ENCODE results near the gene FGF3. TPM values are rescaled to one million over a fixed set of nuclear protein-coding genes. Genes with fewer than 3 reads are reported as not detected.

Gene FGF3
- total and polyA plus RNA-seq, 2 experiments from 2014 or later, result 0.77 TPM; not detected in 1

DNA sequence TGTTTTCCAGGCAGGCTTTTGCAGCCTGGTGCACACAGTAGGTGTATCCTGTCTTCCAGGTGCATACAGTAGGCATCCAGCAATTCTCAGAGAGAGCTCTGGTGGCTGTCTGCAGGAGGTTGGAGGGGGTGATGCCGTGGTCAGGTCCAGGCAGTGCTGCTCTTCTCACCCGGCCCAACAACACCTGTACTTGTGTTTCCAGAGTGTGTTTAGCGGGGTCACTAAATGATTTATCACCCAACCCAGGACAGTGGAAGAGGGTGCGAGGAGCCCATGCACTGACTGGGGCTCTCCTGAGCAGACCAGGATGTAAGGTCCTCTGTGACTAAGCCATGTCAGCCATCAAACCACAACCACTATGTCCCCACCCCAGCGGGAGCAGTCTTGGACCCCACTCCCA is 18.6 kb upstream of the FGF3 start:
- H3K9me3 ChIP-seq (ENCODE audit: low read depth), result no peaks in the 10 kb centered on the region
- H3K27ac ChIP-seq, result no peak overlapping the region
- no peak for DNase-seq (ENCODE audit: low read depth in 1 of 2, low spot score in 1 of 2)
- H3K4me1 ChIP-seq (ENCODE audit: low read depth), result no peaks in the 10 kb centered on the region
- no peaks in the 10 kb centered on the region for H3K27me3 ChIP-seq
- TF ChIP-seq, protein P1, sequence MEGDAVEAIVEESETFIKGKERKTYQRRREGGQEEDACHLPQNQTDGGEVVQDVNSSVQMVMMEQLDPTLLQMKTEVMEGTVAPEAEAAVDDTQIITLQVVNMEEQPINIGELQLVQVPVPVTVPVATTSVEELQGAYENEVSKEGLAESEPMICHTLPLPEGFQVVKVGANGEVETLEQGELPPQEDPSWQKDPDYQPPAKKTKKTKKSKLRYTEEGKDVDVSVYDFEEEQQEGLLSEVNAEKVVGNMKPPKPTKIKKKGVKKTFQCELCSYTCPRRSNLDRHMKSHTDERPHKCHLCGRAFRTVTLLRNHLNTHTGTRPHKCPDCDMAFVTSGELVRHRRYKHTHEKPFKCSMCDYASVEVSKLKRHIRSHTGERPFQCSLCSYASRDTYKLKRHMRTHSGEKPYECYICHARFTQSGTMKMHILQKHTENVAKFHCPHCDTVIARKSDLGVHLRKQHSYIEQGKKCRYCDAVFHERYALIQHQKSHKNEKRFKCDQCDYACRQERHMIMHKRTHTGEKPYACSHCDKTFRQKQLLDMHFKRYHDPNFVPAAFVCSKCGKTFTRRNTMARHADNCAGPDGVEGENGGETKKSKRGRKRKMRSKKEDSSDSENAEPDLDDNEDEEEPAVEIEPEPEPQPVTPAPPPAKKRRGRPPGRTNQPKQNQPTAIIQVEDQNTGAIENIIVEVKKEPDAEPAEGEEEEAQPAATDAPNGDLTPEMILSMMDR (IDR thresholded peaks at IDR 0.05; ENCODE audit: low read depth, low read length), result no peak
- H3K36me3 ChIP-seq, result no peaks in the 10 kb centered on the region
- H3K4me3 ChIP-seq, result no peak overlapping the region

DNA sequence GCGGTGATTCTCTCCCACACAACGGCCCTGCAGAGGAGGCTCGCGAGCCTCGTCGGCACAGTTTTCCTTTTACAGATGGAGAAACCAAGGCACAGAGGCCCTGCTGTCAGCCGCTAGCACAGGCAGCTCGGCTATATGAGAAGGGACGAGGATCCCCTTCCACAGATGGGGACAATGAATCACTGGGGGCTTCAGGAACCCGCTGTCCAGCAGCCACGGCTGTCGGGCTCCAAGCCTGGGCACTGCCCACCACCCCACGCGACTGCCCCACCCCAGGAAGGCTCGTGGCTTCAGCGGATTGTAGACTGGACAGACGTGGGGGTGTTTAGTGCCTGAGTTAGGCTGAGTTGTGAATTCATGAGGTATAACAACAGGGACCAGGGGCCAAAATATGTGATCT is 17.2 kb upstream of the FGF3 start:
- H3K27me3 ChIP-seq, result no peaks in the 10 kb centered on the region
- no peaks in the 10 kb centered on the region for H3K9me3 ChIP-seq (ENCODE audit: low read depth)
- no peak overlapping the region for H3K27ac ChIP-seq
- no peaks in the 10 kb centered on the region for H3K36me3 ChIP-seq
- TF ChIP-seq, protein P1 (IDR thresholded peaks at IDR 0.05; ENCODE audit: low read depth, low read length), result no peak
- H3K4me1 ChIP-seq (ENCODE audit: low read depth), result no peaks in the 10 kb centered on the region
- H3K4me3 ChIP-seq, result no peak overlapping the region
- no peak for DNase-seq (ENCODE audit: low read depth in 1 of 2, low spot score in 1 of 2)

DNA sequence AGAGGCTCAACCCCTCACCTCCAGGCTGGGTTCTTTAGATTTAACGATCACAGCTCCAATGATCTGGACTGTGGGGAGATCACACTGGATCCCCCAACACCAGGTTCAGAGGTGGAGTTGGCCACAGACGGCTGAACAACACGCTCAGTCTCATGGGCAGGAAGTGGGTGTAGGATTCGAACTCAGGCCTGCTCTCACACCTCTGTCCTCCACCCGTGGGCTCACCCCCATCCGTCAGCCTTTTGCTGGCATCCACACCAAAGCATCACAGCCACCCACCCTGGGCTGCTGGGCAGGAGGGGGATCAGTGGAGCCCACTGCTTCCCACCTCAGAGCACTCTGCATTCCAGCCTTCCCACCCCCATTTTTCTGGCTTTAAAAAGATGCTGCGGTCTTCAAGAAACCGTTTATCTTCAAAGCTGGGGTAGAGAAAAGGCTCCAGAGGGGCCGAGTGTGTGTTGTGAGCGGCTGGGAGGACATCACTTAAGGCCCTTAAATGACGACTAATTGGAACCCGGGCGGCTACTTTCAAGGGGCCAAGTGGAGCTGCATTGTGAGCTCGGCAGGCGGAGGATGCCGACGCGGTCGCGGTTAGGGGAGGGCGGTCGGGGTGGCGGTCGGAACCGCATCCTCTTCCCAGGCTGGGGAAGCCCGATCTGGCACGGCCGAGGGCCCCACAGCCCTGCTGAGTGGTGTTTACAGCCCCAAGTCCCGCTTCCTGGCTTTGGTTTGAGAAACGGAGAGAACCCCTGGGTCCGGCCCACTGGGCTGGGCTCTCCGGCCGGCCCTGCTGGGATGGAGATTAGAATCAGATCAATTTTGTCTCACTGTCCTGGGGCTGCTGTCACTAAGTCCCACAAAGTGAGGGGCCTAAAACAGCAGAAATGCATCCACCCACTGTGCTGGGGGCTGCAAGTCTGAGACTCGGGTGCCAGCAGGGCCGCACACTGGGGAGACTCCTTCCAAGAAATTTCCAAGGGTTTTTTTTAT is 15.9 kb upstream of the FGF3 start:
- Histone ChIP-seq H3K36me3 (no peaks in the 10 kb centered on the region), H3K27ac (no peak overlapping the region), H3K4me1 (ENCODE audit: low read depth) (no peaks in the 10 kb centered on the region), H3K4me3 (no peak overlapping the region), H3K27me3 (no peaks in the 10 kb centered on the region), H3K9me3 (ENCODE audit: low read depth) (no peaks in the 10 kb centered on the region)
- peak in 1 of 2 donors; percentile 11 for DNase-seq (ENCODE audit: low read depth in 1 of 2, low spot score in 1 of 2)
- TF ChIP-seq, protein P1 (IDR thresholded peaks at IDR 0.05; ENCODE audit: low read depth, low read length), result no peak

DNA sequence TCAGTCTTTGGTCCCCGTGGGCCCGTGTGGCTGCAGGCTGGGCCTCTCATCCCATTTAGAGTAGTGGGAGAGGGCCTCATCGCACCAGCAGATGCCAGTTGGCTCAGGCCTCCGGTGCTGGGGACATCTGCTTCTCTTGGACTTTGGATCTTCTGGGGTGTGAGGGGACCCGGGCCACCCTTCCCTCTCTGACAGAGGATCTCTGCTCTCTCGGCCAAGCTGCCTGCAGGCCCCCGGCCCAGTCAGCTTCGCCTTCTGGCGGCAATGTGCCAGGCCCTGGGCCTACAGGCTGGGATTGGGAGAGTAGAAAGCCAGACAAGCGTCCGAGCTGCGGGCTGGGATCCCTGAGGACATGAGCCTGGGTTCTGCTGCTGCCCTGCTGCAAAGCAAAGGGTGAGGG is 15.0 kb upstream of the FGF3 start:
- no peak for DNase-seq (ENCODE audit: low read depth in 1 of 2, low spot score in 1 of 2)
- TF ChIP-seq, protein P1 (IDR thresholded peaks at IDR 0.05; ENCODE audit: low read depth, low read length), result no peak
- Histone ChIP-seq H3K27ac (no peak overlapping the region), H3K9me3 (ENCODE audit: low read depth) (no peaks in the 10 kb centered on the region), H3K27me3 (no peaks in the 10 kb centered on the region), H3K36me3 (no peaks in the 10 kb centered on the region), H3K4me1 (ENCODE audit: low read depth) (no peaks in the 10 kb centered on the region), H3K4me3 (no peak overlapping the region)

DNA sequence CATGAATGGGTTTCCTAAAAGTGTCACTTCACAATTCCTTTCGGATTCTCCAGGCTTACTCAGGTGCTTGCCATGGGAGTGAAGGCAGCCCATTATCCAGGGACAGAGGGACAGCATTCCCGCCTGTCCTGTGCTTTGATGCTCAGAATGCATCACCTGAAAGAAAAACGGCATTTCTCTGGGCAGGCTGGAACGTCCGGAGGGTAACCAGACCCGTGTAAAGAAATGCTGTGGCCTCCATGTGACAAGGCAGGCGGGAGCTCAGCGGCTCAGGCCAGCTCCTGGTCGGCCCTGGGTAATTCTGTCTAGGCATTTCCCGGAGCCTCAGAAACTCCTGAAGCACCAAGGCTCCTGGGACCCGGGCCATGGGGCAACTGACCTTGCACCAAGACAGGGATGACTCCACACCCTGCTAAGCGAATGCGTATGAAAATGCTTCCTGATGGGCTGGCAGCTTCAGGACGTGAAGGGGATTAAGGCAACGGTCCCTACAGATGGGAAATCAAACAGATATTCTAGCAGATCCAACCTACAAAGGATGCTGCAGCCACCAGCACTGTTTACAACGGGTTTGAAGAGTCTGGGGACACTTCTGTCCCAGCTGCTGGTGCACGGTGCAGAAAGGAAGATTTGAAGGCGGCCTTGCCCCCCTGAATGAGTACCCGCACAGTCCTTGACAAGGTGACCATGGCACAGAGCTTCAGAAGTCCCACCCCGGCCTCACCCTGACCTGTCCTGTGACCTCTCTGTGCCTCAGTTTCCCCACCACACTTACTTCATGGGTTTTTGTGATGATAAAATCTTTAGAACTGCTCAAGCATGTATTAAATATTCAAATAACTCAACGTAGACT is 13.6 kb upstream of the FGF3 start:
- Histone ChIP-seq H3K4me3 (no peak overlapping the region), H3K27me3 (no peaks in the 10 kb centered on the region), H3K27ac (no peak overlapping the region), H3K36me3 (no peaks in the 10 kb centered on the region), H3K9me3 (ENCODE audit: low read depth) (no peaks in the 10 kb centered on the region), H3K4me1 (ENCODE audit: low read depth) (peaks cover 10% of the 10 kb centered on the region)
- peak in 1 of 2 donors; percentile 27 for DNase-seq (ENCODE audit: low read depth in 1 of 2, low spot score in 1 of 2)
- TF ChIP-seq, protein P1 (IDR thresholded peaks at IDR 0.05; ENCODE audit: low read depth, low read length), result no peak

Data from cardiac muscle cell (in vitro differentiated cells and primary cell).